WTC11 (cell line): Measurements from ENCODE around the gene JMJD8. TPM values are rescaled to one million over a fixed set of nuclear protein-coding genes. Genes with fewer than 3 reads are reported as not detected.

Experiments
- ATAC-seq: fragments of 200-7000 bp; cut with Tn5 transposase; 2 replicates; pipeline ENCODE4 v1.10.0; 2021; ENCODE audit warnings: mild to moderate bottlenecking, moderate library complexity
- CTCF ChIA-PET: fragments of 300-600 bp; sonication (Branson Sonifier 250); formaldehyde crosslinking; loops from one replicate; lab custom pipeline; 2021; ENCODE audit warnings: antibody characterized with exemption; lab: Charles Lee
- POLR2A ChIA-PET: fragments of 350-600 bp; sonication (Branson Sonifier 250); formaldehyde crosslinking; loops from one replicate; lab custom pipeline; 2021; ENCODE audit warnings: antibody characterized with exemption; lab: Charles Lee
- DNase-seq: peaks from one replicate; pipeline ENCODE4 v3.0.0; 2021; ENCODE audit warnings: low spot score
- H3K27ac Mint-ChIP-seq: 2 replicates; pipeline ENCODE4 v1.8.0; 2021; ENCODE audit warnings: mixed read lengths
- H3K27me3 Mint-ChIP-seq: 2 replicates; pipeline ENCODE4 v1.8.0; 2021; ENCODE audit warnings: low read depth, mild to moderate bottlenecking, moderate library complexity, mixed read lengths
- H3K36me3 Mint-ChIP-seq: 2 replicates; pipeline ENCODE4 v1.8.0; 2021; ENCODE audit warnings: mixed read lengths
- H3K4me1 Mint-ChIP-seq: 2 replicates; pipeline ENCODE4 v1.8.0; 2022; ENCODE audit warnings: mixed read lengths
- H3K4me3 Mint-ChIP-seq: 2 replicates; pipeline ENCODE4 v1.8.0; 2021; ENCODE audit warnings: mild to moderate bottlenecking, moderate library complexity, mixed read lengths
- H3K9me3 Mint-ChIP-seq: 2 replicates; pipeline ENCODE4 v1.8.0; 2021; ENCODE audit warnings: mixed read lengths
- CREM ChIP-seq: sonication (generic); formaldehyde crosslinking; IDR thresholded peaks from 2 replicates; pipeline ENCODE4 v1.8.1; 2022; ENCODE audit warnings: mild to moderate bottlenecking, missing genetic modification reagents, moderate library complexity
- E2F4 ChIP-seq: sonication (generic); formaldehyde crosslinking; IDR thresholded peaks from 2 replicates; pipeline ENCODE4 v1.8.1; 2022; ENCODE audit warnings: low read depth, mild to moderate bottlenecking, moderate library complexity, missing genetic modification reagents, borderline replicate concordance
- EMX1 ChIP-seq: fragments of 250-450 bp; sonication (Bioruptor Pico); IDR thresholded peaks from 2 replicates; pipeline ENCODE4 v1.8.0; 2021; ENCODE audit warnings: mild to moderate bottlenecking
- FOXK1 ChIP-seq: sonication (generic); formaldehyde crosslinking; IDR thresholded peaks from 2 replicates; pipeline ENCODE4 v1.8.0; 2022; ENCODE audit warnings: mild to moderate bottlenecking, moderate library complexity, missing genetic modification reagents
- IRF2 ChIP-seq: sonication (generic); formaldehyde crosslinking; IDR thresholded peaks from 2 replicates; pipeline ENCODE4 v1.8.0; 2022; ENCODE audit warnings: low read depth, missing genetic modification reagents, borderline replicate concordance
- SMAD4 ChIP-seq: sonication (generic); formaldehyde crosslinking; IDR thresholded peaks from 2 replicates; pipeline ENCODE4 v1.8.0; 2022; ENCODE audit warnings: mild to moderate bottlenecking, missing genetic modification reagents
- SP1 ChIP-seq: sonication (generic); formaldehyde crosslinking; conservative IDR thresholded peaks from 2 replicates; pipeline ENCODE4 v1.8.1; 2022; ENCODE audit warnings: missing genetic modification reagents
- ZNF423 ChIP-seq: fragments of 250-450 bp; sonication (Bioruptor Pico); IDR thresholded peaks from 2 replicates; pipeline ENCODE4 v2.1.2; 2022; ENCODE audit warnings: mild to moderate bottlenecking, moderate library complexity
- total RNA-seq: library from RNA; stranded (reverse); gene quantifications from 3 replicates; pipeline ENCODE4 v1.2.3, GENCODE V29; 2021
- TF ChIP-seq, protein P1 (sequence below): sonication (generic); formaldehyde crosslinking; IDR thresholded peaks from 2 replicates; pipeline ENCODE4 v1.8.1; 2023; ENCODE audit warnings: mild to moderate bottlenecking, missing genetic modification reagents, moderate library complexity
- TF ChIP-seq, protein P2 (sequence below): sonication (generic); formaldehyde crosslinking; IDR thresholded peaks from 2 replicates; pipeline ENCODE4 v1.8.1; 2023; ENCODE audit warnings: mild to moderate bottlenecking, moderate library complexity, missing genetic modification reagents
- TF ChIP-seq, protein P3 (sequence below): sonication (generic); formaldehyde crosslinking; IDR thresholded peaks from 2 replicates; pipeline ENCODE4 v1.8.1; 2023; ENCODE audit warnings: mild to moderate bottlenecking, missing genetic modification reagents, moderate library complexity
- TF ChIP-seq, protein P4 (sequence below): sonication (generic); formaldehyde crosslinking; IDR thresholded peaks from 2 replicates; pipeline ENCODE4 v1.8.1; 2023; ENCODE audit warnings: mild to moderate bottlenecking, missing genetic modification reagents
- TF ChIP-seq, protein P5 (sequence below): fragments of 250-450 bp; sonication (Bioruptor Pico); IDR thresholded peaks from 2 replicates; pipeline ENCODE4 v1.9.0; 2021; ENCODE audit warnings: mild to moderate bottlenecking

Gene JMJD8
- total RNA-seq, 1 experiment from 2014 or later: 61.2 TPM

DNA sequence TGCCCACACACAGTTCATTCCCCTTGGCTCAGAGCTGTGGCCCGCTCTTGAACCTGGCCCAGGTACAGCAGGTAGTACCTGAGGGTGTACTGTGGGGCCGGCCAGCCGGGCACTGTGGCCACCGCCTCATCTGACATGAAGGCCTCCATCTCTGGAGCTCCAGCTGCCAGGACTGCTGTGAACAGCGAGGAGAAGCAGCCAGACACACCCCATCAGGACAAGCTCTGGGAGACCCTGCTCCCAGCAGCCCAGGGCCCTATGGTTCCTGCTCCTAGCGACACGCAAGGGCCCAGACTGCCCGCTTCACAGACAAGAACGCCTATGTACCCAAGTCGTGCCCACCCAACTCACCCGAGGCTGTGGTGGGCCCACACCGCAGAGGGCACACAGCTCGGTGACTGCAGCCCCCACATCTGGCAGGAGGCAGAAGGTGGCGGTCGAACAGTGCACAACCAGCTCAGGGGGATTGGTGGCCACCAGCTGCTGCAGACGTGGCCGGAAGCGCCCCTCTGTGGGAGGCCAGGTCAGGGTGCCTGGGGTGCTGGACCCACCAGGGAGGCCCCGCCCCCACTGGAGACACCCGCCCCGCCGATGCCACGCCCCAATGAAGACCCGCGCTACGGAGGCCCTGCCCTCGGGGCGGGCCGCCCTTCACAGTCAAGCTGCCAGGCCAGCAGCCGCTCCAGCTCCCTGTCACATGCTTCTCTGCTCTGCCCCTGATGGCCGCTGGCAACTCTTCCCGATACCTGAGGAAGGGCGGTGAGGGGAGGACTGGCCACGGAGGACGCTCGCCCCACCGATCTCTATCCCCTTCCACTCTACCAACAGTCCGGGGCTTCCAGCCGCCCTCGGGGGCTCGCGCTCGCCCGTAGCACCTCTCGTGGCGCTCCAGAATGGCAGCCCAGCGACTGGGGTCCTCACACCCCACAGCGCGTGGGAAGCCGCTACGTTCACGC, 5.0 kb downstream of the JMJD8 start:
- TF ChIP-seq, protein P1, sequence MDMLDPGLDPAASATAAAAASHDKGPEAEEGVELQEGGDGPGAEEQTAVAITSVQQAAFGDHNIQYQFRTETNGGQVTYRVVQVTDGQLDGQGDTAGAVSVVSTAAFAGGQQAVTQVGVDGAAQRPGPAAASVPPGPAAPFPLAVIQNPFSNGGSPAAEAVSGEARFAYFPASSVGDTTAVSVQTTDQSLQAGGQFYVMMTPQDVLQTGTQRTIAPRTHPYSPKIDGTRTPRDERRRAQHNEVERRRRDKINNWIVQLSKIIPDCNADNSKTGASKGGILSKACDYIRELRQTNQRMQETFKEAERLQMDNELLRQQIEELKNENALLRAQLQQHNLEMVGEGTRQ (CRISPR knock-in tag): peak; percentile 49; the same call in 1 of the 2 replicates
- TF ChIP-seq EMX1 (no peak), IRF2 (CRISPR knock-in tag) (no peak), ZNF423 (CRISPR knock-in tag) (peak; percentile 22; the same call in 1 of the 2 replicates), SP1 (CRISPR knock-in tag) (peak; percentile 54)
- TF ChIP-seq, all 79 proteins: peak for 3
- ATAC-seq (peak; percentile 9), DNase-seq (peak; percentile 70)
- Mint-ChIP-seq H3K27ac (peak overlapping the region; percentile 85), H3K4me3 (peak overlapping the region; percentile 67), H3K27me3 (no peaks in the 10 kb centered on the region), H3K36me3 (peaks cover 20% of the 10 kb centered on the region), H3K4me1 (peaks cover 31% of the 10 kb centered on the region), H3K9me3 (no peaks in the 10 kb centered on the region)
- ChIA-PET CTCF (interaction anchor here (0.6 to 3.1 kb wide), 14 partner anchors 10 to 220 kb away, joined by 3 to 21 read pairs (median 5); partner anchors contain the start of genes METRN, RHOT2 and WDR24), POLR2A (interaction anchor here (0.6 to 1.9 kb wide), 3 partner anchors 11 to 91 kb away, joined by 3 to 5 read pairs (median 4); partner anchors contain the start of gene WDR24)

DNA sequence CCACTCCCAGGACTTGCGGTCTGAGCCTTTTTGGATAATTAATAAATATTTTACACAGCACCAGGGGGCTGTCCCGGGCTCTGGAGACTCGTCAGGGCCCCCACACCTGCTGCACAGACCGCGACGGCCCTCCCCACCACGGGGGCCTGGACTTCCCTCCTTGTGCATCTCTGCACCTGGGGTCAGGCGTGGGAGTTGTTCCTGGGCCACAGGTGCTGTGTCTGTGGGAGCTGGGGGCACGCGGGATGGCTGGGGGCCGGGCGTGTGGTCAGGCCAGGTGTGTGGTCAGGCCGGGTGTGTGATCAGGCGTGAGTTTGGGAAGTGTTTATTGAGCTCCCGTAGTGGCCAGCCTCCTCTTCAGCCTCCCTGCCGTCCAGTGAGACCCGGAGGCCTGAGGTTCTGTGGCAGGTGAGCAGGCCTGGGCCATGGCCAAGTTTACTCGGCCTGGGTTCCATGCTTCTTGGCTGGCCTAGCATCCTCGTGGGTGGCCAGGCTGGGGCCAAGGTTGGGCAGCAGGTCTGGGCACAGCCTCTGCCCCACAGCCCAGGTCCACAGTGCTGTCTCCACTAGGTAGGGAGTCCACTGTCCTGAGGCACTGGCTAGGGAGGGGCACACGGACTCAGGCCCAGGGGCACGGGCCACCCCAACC, 5.8 kb downstream of the JMJD8 start:
- no peak overlapping the region for H3K4me3 Mint-ChIP-seq
- POLR2A ChIA-PET: interaction anchor here (1.2 kb wide), 1 partner anchor 12 kb away, joined by 4 read pairs; the partner anchor contains the start of gene WDR24
- no peak for TF ChIP-seq E2F4 (CRISPR knock-in tag)
- TF ChIP-seq, protein P2, sequence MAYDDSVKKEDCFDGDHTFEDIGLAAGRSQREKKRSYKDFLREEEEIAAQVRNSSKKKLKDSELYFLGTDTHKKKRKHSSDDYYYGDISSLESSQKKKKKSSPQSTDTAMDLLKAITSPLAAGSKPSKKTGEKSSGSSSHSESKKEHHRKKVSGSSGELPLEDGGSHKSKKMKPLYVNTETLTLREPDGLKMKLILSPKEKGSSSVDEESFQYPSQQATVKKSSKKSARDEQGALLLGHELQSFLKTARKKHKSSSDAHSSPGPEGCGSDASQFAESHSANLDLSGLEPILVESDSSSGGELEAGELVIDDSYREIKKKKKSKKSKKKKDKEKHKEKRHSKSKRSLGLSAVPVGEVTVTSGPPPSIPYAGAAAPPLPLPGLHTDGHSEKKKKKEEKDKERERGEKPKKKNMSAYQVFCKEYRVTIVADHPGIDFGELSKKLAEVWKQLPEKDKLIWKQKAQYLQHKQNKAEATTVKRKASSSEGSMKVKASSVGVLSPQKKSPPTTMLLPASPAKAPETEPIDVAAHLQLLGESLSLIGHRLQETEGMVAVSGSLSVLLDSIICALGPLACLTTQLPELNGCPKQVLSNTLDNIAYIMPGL: no peak; the same call in 1 of the 2 replicates
- no peak for TF ChIP-seq SMAD4 (CRISPR knock-in tag)
- TF ChIP-seq CREM (CRISPR knock-in tag): no peak
- TF ChIP-seq FOXK1 (CRISPR knock-in tag): no peak
- TF ChIP-seq, protein P3, sequence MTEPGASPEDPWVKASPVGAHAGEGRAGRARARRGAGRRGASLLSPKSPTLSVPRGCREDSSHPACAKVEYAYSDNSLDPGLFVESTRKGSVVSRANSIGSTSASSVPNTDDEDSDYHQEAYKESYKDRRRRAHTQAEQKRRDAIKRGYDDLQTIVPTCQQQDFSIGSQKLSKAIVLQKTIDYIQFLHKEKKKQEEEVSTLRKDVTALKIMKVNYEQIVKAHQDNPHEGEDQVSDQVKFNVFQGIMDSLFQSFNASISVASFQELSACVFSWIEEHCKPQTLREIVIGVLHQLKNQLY (CRISPR knock-in tag): no peak
- TF ChIP-seq, protein P4, sequence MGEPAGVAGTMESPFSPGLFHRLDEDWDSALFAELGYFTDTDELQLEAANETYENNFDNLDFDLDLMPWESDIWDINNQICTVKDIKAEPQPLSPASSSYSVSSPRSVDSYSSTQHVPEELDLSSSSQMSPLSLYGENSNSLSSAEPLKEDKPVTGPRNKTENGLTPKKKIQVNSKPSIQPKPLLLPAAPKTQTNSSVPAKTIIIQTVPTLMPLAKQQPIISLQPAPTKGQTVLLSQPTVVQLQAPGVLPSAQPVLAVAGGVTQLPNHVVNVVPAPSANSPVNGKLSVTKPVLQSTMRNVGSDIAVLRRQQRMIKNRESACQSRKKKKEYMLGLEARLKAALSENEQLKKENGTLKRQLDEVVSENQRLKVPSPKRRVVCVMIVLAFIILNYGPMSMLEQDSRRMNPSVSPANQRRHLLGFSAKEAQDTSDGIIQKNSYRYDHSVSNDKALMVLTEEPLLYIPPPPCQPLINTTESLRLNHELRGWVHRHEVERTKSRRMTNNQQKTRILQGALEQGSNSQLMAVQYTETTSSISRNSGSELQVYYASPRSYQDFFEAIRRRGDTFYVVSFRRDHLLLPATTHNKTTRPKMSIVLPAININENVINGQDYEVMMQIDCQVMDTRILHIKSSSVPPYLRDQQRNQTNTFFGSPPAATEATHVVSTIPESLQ (CRISPR knock-in tag): no peak
- TF ChIP-seq, protein P5, sequence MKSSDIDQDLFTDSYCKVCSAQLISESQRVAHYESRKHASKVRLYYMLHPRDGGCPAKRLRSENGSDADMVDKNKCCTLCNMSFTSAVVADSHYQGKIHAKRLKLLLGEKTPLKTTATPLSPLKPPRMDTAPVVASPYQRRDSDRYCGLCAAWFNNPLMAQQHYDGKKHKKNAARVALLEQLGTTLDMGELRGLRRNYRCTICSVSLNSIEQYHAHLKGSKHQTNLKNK: no peak
- TF ChIP-seq, all 79 proteins: peak for 0
- ATAC-seq (no peak), DNase-seq (no peak)
- H3K4me1 Mint-ChIP-seq: peaks cover 31% of the 10 kb centered on the region
- no peaks in the 10 kb centered on the region for H3K27me3 Mint-ChIP-seq
- H3K36me3 Mint-ChIP-seq: peaks cover 20% of the 10 kb centered on the region
- H3K27ac Mint-ChIP-seq: no peak overlapping the region
- no peaks in the 10 kb centered on the region for H3K9me3 Mint-ChIP-seq
- CTCF ChIA-PET: interaction anchor here (0.8 to 3.1 kb wide), 11 partner anchors 10 to 99 kb away, joined by 3 to 21 read pairs (median 4); partner anchors contain the start of genes RHOT2 and WDR24
